HepG2 (cell line): ENCODE measurements around the gene GPBP1. TPM values are rescaled to one million over a fixed set of nuclear protein-coding genes. Genes with fewer than 3 reads are reported as not detected.

Experiments used
- CCAR2 ChIP-seq: fragments of 200-400 bp; formaldehyde crosslinking; optimal IDR thresholded peaks from 2 replicates; pipeline ENCODE3; 2018; ENCODE audit warnings: low read depth, mild to moderate bottlenecking, low read length, moderate library complexity
- FOXA3 ChIP-seq: IDR thresholded peaks from 2 replicates; pipeline ENCODE4 v1.6.1; 2016; ENCODE audit warnings: missing genetic modification reagents, missing compliant biosample characterization
- HOXA7 ChIP-seq: sonication (generic); formaldehyde crosslinking; IDR thresholded peaks from 2 replicates; pipeline ENCODE4 v1.8.1; 2022; ENCODE audit warnings: mild to moderate bottlenecking, missing genetic modification reagents, moderate library complexity
- ONECUT2 ChIP-seq: sonication (generic); formaldehyde crosslinking; IDR thresholded peaks from 2 replicates; pipeline ENCODE4 v1.4.0; 2020; ENCODE audit warnings: missing genetic modification reagents
- PCBP2 ChIP-seq: fragments of 200-400 bp; formaldehyde crosslinking; optimal IDR thresholded peaks from 2 replicates; pipeline ENCODE3; 2018; ENCODE audit warnings: low read length, low read depth; ENCODE audit not compliant: poor library complexity, severe bottlenecking
- RFX3 ChIP-seq: IDR thresholded peaks from 2 replicates; pipeline ENCODE4 v1.6.1; 2016; ENCODE audit warnings: missing biosample characterization, missing genetic modification reagents
- SSRP1 ChIP-seq: IDR thresholded peaks from 2 replicates; pipeline ENCODE4 v1.6.1; 2016; ENCODE audit warnings: control low read depth
- ZBTB21 ChIP-seq: sonication (generic); formaldehyde crosslinking; IDR thresholded peaks from 2 replicates; pipeline ENCODE4 v1.4.0; 2020; ENCODE audit warnings: missing genetic modification reagents
- ZNF543 ChIP-seq: sonication (generic); formaldehyde crosslinking; IDR thresholded peaks from 2 replicates; pipeline ENCODE4 v1.4.0; 2020; ENCODE audit warnings: mild to moderate bottlenecking, missing genetic modification reagents
- polyA plus RNA-seq, 8 experiments: library from polyadenylated mRNA; depleted of rRNA in 3 of 8; stranded (reverse) in 7 of 8; unstranded in 1 of 8; fragments of >200 nt; fragmentation: Illumina TruSeq in 4 of 8; extraction: Trizol in 4 of 8; gene quantifications; 2 replicates each; pipeline versions ENCODE4 v1.2.1 to v1.2.3, GENCODE V29; 2011 to 2016; ENCODE audit warnings: low read depth in 4 of 8, missing spikeins in 1 of 8, mixed read lengths in 1 of 8; ENCODE audit not compliant: insufficient read depth in 1 of 8
- total RNA-seq, 5 experiments: library from RNA; depleted of rRNA; stranded (reverse); fragments of >200 nt; fragmentation: Illumina TruSeq; extraction: Trizol; gene quantifications; 2 replicates each; pipeline ENCODE4 v1.2.3, GENCODE V29; 2016; ENCODE audit warnings: low read depth in 1 of 5
- TF ChIP-seq, protein P1 (sequence below): sonication (generic); formaldehyde crosslinking; IDR thresholded peaks from one replicate; pipeline ENCODE4 v1.5.1; 2020; ENCODE audit warnings: mild to moderate bottlenecking, missing genetic modification reagents; ENCODE audit errors: not compliant biosample characterization
- TF ChIP-seq, protein P2 (sequence below): sonication (generic); formaldehyde crosslinking; IDR thresholded peaks from 2 replicates; pipeline ENCODE4 v1.4.0; 2020; ENCODE audit warnings: missing genetic modification reagents
- TF ChIP-seq, protein P3 (sequence below): sonication (generic); formaldehyde crosslinking; IDR thresholded peaks from 2 replicates; pipeline ENCODE4 v1.4.0; 2020; ENCODE audit warnings: missing genetic modification reagents

Gene GPBP1
- total and polyA plus RNA-seq, 2 of the 13 experiments (the other 11 are each of a cell fraction or from before 2014, with no cell fraction given) = 27.1 to 72.2 TPM

DNA sequence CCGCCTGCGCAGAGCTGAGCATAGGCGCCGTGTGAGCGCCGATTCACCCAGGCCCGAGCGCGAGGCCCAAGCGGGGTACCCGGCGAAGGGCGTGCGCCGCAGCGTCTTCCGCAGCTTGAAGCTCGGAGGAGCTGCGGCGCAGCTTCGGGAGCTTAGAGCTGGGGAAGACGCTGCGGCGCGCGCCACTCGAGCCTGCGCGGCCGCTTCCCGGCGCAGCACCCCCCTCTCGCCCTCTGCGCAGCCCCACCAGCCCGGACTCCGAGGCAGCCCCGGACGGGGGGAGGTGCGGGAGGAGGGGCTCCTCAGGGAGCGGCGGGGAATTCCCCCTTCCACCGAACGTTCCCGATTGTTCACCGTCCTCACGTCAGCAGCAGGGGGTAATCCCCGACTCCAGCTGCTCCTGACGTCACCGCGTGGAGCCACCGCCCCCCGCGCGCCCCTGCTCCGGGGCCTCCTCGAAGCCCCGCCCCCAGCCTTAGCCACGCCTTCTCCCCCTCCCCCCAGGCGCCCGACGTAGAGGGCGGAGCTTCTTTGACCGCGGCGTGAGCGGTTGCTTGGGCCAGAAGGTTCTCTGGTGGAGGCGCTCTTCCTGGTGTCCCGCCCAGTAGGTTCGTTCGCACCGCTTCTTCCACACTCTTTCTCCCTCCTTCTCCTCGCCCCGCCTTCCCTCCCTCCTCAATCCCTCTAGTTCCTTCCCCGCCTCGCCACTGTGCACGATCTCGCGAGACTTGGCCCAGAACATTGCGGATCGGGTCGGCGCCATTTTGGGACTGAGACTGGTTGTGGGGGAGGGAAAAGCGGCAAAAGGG, at the start of gene GPBP1 (continued):
- TF ChIP-seq, protein P1, sequence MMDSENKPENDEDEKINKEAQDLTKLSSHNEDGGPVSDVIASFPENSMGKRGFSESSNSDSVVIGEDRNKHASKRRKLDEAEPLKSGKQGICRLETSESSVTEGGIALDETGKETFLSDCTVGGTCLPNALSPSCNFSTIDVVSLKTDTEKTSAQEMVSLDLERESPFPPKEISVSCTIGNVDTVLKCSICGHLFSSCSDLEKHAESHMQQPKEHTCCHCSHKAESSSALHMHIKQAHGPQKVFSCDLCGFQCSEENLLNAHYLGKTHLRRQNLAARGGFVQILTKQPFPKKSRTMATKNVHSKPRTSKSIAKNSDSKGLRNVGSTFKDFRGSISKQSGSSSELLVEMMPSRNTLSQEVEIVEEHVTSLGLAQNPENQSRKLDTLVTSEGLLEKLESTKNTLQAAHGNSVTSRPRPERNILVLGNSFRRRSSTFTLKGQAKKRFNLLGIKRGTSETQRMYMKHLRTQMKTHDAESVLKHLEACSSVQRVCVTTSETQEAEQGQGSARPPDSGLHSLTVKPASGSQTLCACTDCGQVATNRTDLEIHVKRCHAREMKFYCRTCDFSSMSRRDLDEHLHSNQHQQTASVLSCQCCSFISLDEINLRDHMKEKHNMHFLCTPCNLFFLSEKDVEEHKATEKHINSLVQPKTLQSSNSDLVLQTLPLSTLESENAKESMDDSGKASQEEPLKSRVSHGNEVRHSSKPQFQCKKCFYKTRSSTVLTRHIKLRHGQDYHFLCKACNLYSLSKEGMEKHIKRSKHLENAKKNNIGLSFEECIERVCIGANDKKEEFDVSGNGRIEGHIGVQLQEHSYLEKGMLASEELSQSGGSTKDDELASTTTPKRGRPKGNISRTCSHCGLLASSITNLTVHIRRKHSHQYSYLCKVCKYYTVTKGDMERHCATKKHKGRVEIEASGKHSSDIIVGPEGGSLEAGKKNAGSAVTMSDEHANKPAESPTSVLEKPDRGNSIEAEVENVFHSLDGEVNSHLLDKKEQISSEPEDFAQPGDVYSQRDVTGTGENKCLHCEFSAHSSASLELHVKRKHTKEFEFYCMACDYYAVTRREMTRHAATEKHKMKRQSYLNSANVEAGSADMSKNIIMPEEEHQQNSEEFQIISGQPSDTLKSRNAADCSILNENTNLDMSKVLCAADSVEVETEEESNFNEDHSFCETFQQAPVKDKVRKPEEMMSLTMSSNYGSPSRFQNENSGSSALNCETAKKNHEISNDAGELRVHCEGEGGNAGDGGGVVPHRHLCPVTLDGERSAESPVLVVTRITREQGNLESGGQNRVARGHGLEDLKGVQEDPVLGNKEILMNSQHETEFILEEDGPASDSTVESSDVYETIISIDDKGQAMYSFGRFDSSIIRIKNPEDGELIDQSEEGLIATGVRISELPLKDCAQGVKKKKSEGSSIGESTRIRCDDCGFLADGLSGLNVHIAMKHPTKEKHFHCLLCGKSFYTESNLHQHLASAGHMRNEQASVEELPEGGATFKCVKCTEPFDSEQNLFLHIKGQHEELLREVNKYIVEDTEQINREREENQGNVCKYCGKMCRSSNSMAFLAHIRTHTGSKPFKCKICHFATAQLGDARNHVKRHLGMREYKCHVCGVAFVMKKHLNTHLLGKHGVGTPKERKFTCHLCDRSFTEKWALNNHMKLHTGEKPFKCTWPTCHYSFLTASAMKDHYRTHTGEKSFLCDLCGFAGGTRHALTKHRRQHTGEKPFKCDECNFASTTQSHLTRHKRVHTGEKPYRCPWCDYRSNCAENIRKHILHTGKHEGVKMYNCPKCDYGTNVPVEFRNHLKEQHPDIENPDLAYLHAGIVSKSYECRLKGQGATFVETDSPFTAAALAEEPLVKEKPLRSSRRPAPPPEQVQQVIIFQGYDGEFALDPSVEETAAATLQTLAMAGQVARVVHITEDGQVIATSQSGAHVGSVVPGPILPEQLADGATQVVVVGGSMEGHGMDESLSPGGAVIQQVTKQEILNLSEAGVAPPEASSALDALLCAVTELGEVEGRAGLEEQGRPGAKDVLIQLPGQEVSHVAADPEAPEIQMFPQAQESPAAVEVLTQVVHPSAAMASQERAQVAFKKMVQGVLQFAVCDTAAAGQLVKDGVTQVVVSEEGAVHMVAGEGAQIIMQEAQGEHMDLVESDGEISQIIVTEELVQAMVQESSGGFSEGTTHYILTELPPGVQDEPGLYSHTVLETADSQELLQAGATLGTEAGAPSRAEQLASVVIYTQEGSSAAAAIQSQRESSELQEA = no peak
- TF ChIP-seq ZNF543 (no peak), PCBP2 (no peak), RFX3 (CRISPR knock-in tag) (no peak), FOXA3 (CRISPR knock-in tag) (peak; percentile 14), ONECUT2 (CRISPR knock-in tag) (no peak), SSRP1 (CRISPR knock-in tag) (no peak), ZBTB21 (CRISPR knock-in tag) (peak; percentile 87), CCAR2 (no peak), HOXA7 (CRISPR knock-in tag) (no peak)
- TF ChIP-seq, protein P2, sequence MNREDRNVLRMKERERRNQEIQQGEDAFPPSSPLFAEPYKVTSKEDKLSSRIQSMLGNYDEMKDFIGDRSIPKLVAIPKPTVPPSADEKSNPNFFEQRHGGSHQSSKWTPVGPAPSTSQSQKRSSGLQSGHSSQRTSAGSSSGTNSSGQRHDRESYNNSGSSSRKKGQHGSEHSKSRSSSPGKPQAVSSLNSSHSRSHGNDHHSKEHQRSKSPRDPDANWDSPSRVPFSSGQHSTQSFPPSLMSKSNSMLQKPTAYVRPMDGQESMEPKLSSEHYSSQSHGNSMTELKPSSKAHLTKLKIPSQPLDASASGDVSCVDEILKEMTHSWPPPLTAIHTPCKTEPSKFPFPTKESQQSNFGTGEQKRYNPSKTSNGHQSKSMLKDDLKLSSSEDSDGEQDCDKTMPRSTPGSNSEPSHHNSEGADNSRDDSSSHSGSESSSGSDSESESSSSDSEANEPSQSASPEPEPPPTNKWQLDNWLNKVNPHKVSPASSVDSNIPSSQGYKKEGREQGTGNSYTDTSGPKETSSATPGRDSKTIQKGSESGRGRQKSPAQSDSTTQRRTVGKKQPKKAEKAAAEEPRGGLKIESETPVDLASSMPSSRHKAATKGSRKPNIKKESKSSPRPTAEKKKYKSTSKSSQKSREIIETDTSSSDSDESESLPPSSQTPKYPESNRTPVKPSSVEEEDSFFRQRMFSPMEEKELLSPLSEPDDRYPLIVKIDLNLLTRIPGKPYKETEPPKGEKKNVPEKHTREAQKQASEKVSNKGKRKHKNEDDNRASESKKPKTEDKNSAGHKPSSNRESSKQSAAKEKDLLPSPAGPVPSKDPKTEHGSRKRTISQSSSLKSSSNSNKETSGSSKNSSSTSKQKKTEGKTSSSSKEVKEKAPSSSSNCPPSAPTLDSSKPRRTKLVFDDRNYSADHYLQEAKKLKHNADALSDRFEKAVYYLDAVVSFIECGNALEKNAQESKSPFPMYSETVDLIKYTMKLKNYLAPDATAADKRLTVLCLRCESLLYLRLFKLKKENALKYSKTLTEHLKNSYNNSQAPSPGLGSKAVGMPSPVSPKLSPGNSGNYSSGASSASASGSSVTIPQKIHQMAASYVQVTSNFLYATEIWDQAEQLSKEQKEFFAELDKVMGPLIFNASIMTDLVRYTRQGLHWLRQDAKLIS = no peak
- TF ChIP-seq, protein P3, sequence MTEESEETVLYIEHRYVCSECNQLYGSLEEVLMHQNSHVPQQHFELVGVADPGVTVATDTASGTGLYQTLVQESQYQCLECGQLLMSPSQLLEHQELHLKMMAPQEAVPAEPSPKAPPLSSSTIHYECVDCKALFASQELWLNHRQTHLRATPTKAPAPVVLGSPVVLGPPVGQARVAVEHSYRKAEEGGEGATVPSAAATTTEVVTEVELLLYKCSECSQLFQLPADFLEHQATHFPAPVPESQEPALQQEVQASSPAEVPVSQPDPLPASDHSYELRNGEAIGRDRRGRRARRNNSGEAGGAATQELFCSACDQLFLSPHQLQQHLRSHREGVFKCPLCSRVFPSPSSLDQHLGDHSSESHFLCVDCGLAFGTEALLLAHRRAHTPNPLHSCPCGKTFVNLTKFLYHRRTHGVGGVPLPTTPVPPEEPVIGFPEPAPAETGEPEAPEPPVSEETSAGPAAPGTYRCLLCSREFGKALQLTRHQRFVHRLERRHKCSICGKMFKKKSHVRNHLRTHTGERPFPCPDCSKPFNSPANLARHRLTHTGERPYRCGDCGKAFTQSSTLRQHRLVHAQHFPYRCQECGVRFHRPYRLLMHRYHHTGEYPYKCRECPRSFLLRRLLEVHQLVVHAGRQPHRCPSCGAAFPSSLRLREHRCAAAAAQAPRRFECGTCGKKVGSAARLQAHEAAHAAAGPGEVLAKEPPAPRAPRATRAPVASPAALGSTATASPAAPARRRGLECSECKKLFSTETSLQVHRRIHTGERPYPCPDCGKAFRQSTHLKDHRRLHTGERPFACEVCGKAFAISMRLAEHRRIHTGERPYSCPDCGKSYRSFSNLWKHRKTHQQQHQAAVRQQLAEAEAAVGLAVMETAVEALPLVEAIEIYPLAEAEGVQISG (CRISPR knock-in tag) = peak; percentile 71
